Activated CD4-positive, alpha-beta T cell treated with anti-CD3 and anti-CD28 coated beads, Interleukin-2, amount 10 ng/mL, durations not matched to agents 24 days and 14 days (primary cell): ENCODE results near the gene SRGAP2B. TPM values are rescaled to one million over a fixed set of nuclear protein-coding genes. Genes with fewer than 3 reads are reported as not detected.
"Not testable (repeated sequence)": the region's sequence is repeated elsewhere in the genome, so short reads cannot be mapped to it uniquely, and the experiment has no call there.

ENCODE experiments used
- DNase-seq: peaks from one replicate; pipeline ENCODE4 v3.0.0; 2022
- H3K27ac Mint-ChIP-seq: one replicate; pipeline ENCODE4 v1.8.0; 2022; ENCODE audit warnings: mild to moderate bottlenecking, mixed read lengths
- H3K27me3 Mint-ChIP-seq: one replicate; pipeline ENCODE4 v1.8.0; 2022; ENCODE audit warnings: mixed read lengths
- H3K36me3 Mint-ChIP-seq: one replicate; pipeline ENCODE4 v1.8.0; 2022; ENCODE audit warnings: low read depth, mild to moderate bottlenecking, mixed read lengths
- H3K4me1 Mint-ChIP-seq: one replicate; pipeline ENCODE4 v1.8.0; 2021; ENCODE audit warnings: mixed read lengths
- H3K4me3 Mint-ChIP-seq: one replicate; pipeline ENCODE4 v1.8.0; 2022; ENCODE audit warnings: mild to moderate bottlenecking, moderate library complexity, mixed read lengths
- H3K9me3 Mint-ChIP-seq: one replicate; pipeline ENCODE4 v1.8.0; 2021; ENCODE audit warnings: mixed read lengths
- intact Hi-C: fragments of 100-400 bp; cut with micrococcal nuclease; formaldehyde crosslinking; loops from one replicate; pipeline ENCODE4 v1.15.1; 2023
- total RNA-seq: library from RNA; stranded (reverse); gene quantifications from 2 replicates; pipeline ENCODE4 v1.2.3, GENCODE V29; 2022

SRGAP2B gene
- total RNA-seq, 1 donor from 2014 or later, result 39.9 TPM

GRCh38 chr1:145008388-145008787 is 86.7 kb downstream of the SRGAP2B start:
- H3K9me3 Mint-ChIP-seq, H3K4me3 Mint-ChIP-seq, intact Hi-C loops, H3K4me1 Mint-ChIP-seq, H3K36me3 Mint-ChIP-seq, H3K27me3 Mint-ChIP-seq, H3K27ac Mint-ChIP-seq, DNase-seq: not testable (repeated sequence)

GRCh38 chr1:145005142-145005541 is 90.0 kb downstream of the SRGAP2B start:
- H3K9me3 Mint-ChIP-seq, H3K27ac Mint-ChIP-seq, H3K27me3 Mint-ChIP-seq, intact Hi-C loops, H3K4me3 Mint-ChIP-seq, H3K36me3 Mint-ChIP-seq, DNase-seq, H3K4me1 Mint-ChIP-seq: not testable (repeated sequence)

DNA sequence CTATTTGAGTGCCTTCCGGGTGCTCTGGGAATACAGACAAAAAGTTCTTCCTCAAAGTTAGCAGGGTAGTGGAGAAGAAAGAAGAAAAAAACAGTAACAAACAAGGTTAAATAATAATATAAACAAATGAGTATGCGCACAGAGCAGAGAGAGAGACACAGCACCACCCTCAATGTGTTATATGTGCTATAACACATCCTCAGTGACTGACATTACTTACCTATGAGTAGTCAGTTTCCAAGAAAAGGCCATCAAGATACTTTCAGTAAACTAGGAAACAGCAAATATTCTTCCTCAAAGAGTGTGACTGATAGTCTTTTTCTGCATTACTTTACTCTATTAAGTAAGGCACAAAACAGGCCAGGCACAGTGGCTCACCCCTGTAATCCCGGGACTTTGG is 93.7 kb downstream of the SRGAP2B start:
- H3K9me3 Mint-ChIP-seq, H3K27ac Mint-ChIP-seq, DNase-seq, H3K36me3 Mint-ChIP-seq, H3K27me3 Mint-ChIP-seq, H3K4me1 Mint-ChIP-seq, H3K4me3 Mint-ChIP-seq, intact Hi-C loops: not testable (repeated sequence)

GRCh38 chr1:145000743-145001326 is 94.3 kb downstream of the SRGAP2B start:
- H3K27ac Mint-ChIP-seq, H3K27me3 Mint-ChIP-seq, H3K36me3 Mint-ChIP-seq, H3K4me1 Mint-ChIP-seq, H3K4me3 Mint-ChIP-seq, intact Hi-C loops, DNase-seq, H3K9me3 Mint-ChIP-seq: not testable (repeated sequence)

DNA sequence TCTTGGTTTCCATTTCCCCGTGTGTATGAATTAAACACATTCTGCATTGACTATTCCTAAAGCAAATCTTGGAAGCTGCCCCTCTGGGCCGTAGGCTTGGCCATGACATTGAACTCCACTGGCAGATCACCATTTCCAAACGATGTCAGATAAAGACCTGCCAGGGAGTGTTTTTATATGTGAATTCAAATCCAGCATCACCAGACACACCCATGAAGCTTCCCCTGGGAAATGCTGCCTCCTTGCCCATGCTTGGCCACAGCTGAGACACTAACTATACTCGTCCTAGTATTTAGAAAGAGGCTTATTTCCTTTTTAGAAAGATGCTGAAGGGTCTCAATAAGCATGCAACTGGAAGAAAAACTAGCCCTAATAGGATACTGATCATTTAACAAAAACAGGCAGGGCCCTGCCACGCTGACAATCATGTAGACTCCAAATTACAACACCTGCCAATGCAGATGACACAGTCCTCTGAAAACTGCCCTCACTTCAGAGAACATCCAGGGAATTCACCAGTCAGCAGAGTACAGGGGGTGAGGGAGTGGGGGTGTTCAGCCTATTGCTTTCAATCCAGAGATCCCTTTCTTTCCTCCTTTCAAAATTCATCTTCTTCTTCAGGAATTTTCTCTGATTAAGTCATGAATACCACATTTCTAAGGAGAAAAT is 94.9 kb downstream of the SRGAP2B start:
- H3K4me3 Mint-ChIP-seq, H3K36me3 Mint-ChIP-seq, H3K9me3 Mint-ChIP-seq, H3K27me3 Mint-ChIP-seq, DNase-seq, H3K27ac Mint-ChIP-seq, intact Hi-C loops, H3K4me1 Mint-ChIP-seq: not testable (repeated sequence)

DNA sequence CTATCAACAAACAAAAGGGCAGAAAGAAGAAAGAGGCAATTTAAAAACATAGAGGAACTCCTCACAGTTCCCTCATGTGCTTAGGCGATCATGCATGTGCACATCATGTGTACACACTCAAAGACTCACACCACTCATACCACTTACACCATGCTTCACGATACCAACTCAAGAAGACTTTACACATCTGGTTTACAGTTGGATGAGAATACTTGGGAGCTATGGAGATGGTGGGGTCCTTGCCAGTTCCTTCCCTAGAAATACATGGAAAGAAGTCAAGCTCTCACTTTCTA is 96.2 kb downstream of the SRGAP2B start:
- H3K36me3 Mint-ChIP-seq, intact Hi-C loops, H3K27ac Mint-ChIP-seq, H3K4me1 Mint-ChIP-seq, H3K27me3 Mint-ChIP-seq, DNase-seq, H3K4me3 Mint-ChIP-seq, H3K9me3 Mint-ChIP-seq: not testable (repeated sequence)

GRCh38 chr1:144998134-144998980 is 96.8 kb downstream of the SRGAP2B start:
- H3K4me3 Mint-ChIP-seq, H3K36me3 Mint-ChIP-seq, DNase-seq, H3K27me3 Mint-ChIP-seq, intact Hi-C loops, H3K9me3 Mint-ChIP-seq, H3K4me1 Mint-ChIP-seq: not testable (repeated sequence)
- peak overlapping the region; percentile 24 for H3K27ac Mint-ChIP-seq

GRCh38 chr1:144995833-144996410 is 99.2 kb downstream of the SRGAP2B start:
- H3K4me1 Mint-ChIP-seq, H3K4me3 Mint-ChIP-seq, DNase-seq, H3K27me3 Mint-ChIP-seq, H3K9me3 Mint-ChIP-seq, intact Hi-C loops, H3K27ac Mint-ChIP-seq, H3K36me3 Mint-ChIP-seq: not testable (repeated sequence)

DNA sequence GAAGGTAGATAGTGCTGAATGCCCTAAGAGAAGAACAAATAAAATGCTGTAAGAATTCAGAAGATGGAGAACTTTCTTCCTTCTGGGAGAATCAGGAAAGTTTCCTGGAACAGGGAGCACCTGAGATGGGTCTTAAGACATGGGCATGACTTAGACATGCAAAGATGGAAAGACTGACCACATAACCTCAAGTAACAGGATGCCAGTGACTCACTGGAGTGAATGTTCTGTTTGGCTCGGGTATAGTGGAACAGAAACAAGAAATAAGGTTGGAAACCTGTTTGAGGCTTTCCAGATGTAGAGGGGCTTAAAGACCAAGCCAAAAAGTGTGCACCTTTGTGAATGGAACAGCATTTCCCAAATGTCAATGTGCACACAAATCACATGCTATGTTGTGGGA is 102.2 kb downstream of the SRGAP2B start:
- peak; percentile 61 for DNase-seq
- H3K4me3 Mint-ChIP-seq, H3K4me1 Mint-ChIP-seq, H3K27ac Mint-ChIP-seq, H3K9me3 Mint-ChIP-seq, H3K36me3 Mint-ChIP-seq, H3K27me3 Mint-ChIP-seq, intact Hi-C loops: not testable (repeated sequence)

DNA sequence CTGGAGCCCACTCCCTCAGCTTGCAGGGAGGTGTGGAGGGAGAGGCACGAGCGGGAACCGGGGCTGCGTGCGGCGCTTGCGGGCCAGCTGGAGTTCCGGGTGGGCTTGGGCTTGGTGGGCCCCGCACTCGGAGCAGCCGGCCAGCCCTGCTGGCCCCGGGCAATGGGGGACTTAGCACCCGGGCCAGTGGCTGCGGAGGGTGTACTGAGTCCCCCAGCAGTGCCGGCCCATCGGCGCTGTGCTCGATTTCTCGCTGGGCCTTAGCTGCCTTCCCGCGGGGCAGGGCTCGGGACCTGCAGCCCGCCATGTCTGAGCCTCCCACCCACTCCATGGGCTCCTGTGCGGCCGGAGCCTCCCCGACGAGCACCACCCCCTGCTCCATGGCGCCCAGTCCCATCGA is 104.5 kb downstream of the SRGAP2B start:
- H3K27ac Mint-ChIP-seq, intact Hi-C loops, H3K36me3 Mint-ChIP-seq, H3K27me3 Mint-ChIP-seq, H3K4me1 Mint-ChIP-seq, H3K4me3 Mint-ChIP-seq, DNase-seq, H3K9me3 Mint-ChIP-seq: not testable (repeated sequence)

DNA sequence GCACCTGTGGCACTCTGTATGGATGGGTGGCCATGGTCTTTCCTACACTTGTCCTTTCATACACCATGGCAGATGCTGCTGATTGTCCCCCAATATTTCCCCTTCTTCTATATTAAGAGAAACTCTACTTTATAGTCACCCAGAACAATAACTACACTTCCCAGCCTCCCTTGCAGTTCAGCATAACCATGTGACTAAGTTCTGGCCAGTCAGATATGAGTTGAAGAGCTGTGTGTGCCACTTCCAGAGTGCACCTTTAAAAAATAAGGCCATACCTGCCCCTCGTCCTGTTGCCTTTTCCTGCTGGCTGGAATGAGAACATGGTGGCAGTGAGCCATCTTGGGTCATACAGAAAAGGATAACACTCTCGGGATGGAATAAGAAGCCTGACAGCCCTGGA is 108.0 kb downstream of the SRGAP2B start:
- intact Hi-C loops, DNase-seq, H3K4me3 Mint-ChIP-seq, H3K27ac Mint-ChIP-seq, H3K27me3 Mint-ChIP-seq, H3K9me3 Mint-ChIP-seq, H3K36me3 Mint-ChIP-seq, H3K4me1 Mint-ChIP-seq: not testable (repeated sequence)

DNA sequence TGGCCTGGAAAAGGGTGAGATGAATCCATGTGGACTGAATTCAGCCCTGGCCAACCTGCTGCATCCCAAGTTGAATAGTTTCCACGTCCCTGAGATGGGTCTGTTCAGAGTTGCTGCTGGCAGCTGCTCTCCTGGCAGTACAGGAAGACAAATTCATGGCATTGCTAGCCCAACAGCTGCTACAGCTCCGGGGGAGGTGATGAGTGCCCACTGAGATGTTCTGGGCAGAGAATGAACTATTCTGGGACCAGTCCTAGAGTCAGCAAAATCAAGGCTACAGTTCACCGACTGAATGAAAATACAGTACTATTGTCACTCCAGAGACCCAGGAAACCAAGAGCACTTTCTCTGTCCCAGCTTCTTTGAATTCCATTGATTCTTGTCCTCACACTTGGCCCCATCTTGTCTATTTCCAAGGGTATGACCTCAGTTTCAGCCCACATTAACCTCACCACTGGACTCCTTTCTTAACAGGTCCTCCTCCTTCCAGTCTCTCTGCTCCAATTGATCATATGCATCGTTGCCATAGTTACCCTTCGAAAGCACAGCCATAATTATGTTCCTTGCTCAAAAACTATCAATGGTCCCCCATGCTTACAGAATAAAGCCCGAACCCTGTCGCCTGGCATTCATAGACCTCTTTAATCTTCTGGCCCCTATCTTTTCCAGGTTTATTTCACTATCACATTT is 108.8 kb downstream of the SRGAP2B start:
- H3K27ac Mint-ChIP-seq, DNase-seq, H3K4me3 Mint-ChIP-seq, intact Hi-C loops, H3K9me3 Mint-ChIP-seq, H3K4me1 Mint-ChIP-seq, H3K36me3 Mint-ChIP-seq, H3K27me3 Mint-ChIP-seq: not testable (repeated sequence)

DNA sequence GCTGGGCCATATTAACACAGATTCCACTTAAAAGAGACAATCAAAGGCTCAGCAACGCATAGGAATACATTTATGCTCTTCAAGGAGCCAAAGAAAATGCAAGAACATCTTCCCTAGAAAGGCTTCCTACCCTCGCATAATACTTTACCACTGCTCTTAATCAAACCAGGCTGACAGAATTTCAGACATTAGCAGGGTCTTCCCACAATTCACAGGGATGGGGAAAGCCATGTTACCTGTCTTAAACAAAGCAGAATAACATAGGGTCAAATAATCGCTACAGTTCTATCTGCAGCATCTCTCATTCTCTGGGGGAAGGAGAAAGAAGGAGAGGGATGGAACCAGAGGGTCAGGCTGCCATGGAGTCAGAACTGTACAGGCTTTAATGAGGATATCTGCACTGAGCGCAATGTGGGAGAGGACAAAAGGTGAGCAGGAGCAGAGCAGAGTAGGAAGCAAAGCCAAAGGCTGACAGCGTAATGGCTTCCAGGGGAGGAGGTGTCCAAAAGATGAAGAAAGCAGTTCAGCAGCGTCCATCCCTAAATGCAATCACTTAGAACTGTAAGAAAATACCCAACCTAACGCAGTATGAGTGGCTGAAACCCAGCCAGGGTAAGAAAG is 109.5 kb downstream of the SRGAP2B start:
- H3K36me3 Mint-ChIP-seq, H3K4me3 Mint-ChIP-seq, intact Hi-C loops, DNase-seq, H3K4me1 Mint-ChIP-seq, H3K27ac Mint-ChIP-seq, H3K9me3 Mint-ChIP-seq, H3K27me3 Mint-ChIP-seq: not testable (repeated sequence)
